H1 (cell line): Measurements from ENCODE around the gene AGBL4. TPM values are rescaled to one million over a fixed set of nuclear protein-coding genes. Genes with fewer than 3 reads are reported as not detected.

Experiments used
- CTCF ChIA-PET: fragments of 300-600 bp; sonication (Branson Sonifier 250); formaldehyde crosslinking; loops from one replicate; lab custom pipeline; 2021; ENCODE audit not compliant: partially characterized antibody; lab: Charles Lee
- POLR2A ChIA-PET: fragments of 300-600 bp; sonication (Branson Sonifier 250); formaldehyde crosslinking; loops from one replicate; lab custom pipeline; 2021; ENCODE audit warnings: inconsistent platforms; ENCODE audit not compliant: partially characterized antibody; lab: Charles Lee
- DNase-seq, 2 experiments: peaks; one replicate each; pipeline versions ENCODE4 v3.0.0 to v3.0.0-alpha.2; 2010 to 2022; ENCODE audit warnings: low spot score in 2 of 2, low read depth in 1 of 2, mixed read lengths in 1 of 2
- FAIRE-seq: peaks from 2 replicates; lab custom pipeline; 2011; peaks lifted over from hg19 to GRCh38; lab: Jason Lieb, UNC
- H2AFZ ChIP-seq: 2 replicates; pipeline ENCODE4 v1.8.1; 2012; ENCODE audit warnings: low read length, inconsistent platforms
- H2AK5ac ChIP-seq: 2 replicates; pipeline ENCODE4 v1.6.1; 2013; ENCODE audit warnings: low read depth, low read length
- H2BK120ac ChIP-seq: replicated peaks from 2 replicates; pipeline ENCODE3; 2013; ENCODE audit warnings: low read depth, low read length, inconsistent platforms
- H2BK12ac ChIP-seq: 2 replicates; pipeline ENCODE4 v1.6.1; 2013; ENCODE audit warnings: low read depth, low read length
- H2BK15ac ChIP-seq: 2 replicates; pipeline ENCODE4 v1.6.1; 2013; ENCODE audit warnings: low read length
- H2BK20ac ChIP-seq: 2 replicates; pipeline ENCODE4 v1.6.1; 2013; ENCODE audit warnings: low read length
- H2BK5ac ChIP-seq: 2 replicates; pipeline ENCODE4 v1.6.1; 2013; ENCODE audit warnings: low read depth, low read length
- H3K14ac ChIP-seq: 2 replicates; pipeline ENCODE4 v1.6.1; 2013; ENCODE audit warnings: inconsistent platforms; ENCODE audit not compliant: insufficient read length
- H3K18ac ChIP-seq: 2 replicates; pipeline ENCODE4 v1.6.1; 2013; ENCODE audit warnings: low read length; ENCODE audit errors: extremely low read depth
- H3K23ac ChIP-seq: 2 replicates; pipeline ENCODE4 v1.6.1; 2013; ENCODE audit warnings: inconsistent platforms; ENCODE audit not compliant: insufficient read length
- H3K23me2 ChIP-seq: 2 replicates; pipeline ENCODE4 v1.6.1; 2013; ENCODE audit warnings: low read depth, low read length
- H3K27ac ChIP-seq: 2 replicates; pipeline ENCODE4 v1.6.1; 2011; ENCODE audit warnings: low read depth, low read length, inconsistent platforms
- H3K27me3 ChIP-seq, 4 experiments: replicated peaks in 1 of 4; 1 replicate in 1 of 4; 2 replicates in 3 of 4; pipeline versions ENCODE4 v1.6.1 to v1.8.1; 2011 to 2013; ENCODE audit warnings: low read length in 3 of 4, mild to moderate bottlenecking in 3 of 4, inconsistent platforms in 2 of 4, mixed read lengths in 2 of 4, moderate library complexity in 1 of 4; ENCODE audit not compliant: control insufficient read depth in 3 of 4, insufficient read depth in 3 of 4; ENCODE audit errors: extremely low read depth in 1 of 4
- H3K36me3 ChIP-seq, 4 experiments: 2 replicates each; pipeline versions ENCODE4 v1.6.1 to v1.8.1; 2011 to 2013; ENCODE audit warnings: mild to moderate bottlenecking in 4 of 4, low read length in 3 of 4, moderate library complexity in 2 of 4, control low read depth in 1 of 4, inconsistent platforms in 1 of 4; ENCODE audit not compliant: insufficient read depth in 4 of 4, control insufficient read depth in 2 of 4
- H3K4ac ChIP-seq: replicated peaks from 2 replicates; pipeline ENCODE3; 2013; ENCODE audit warnings: low read length, low read depth, mixed read lengths, inconsistent platforms; ENCODE audit not compliant: insufficient read length
- H3K4me1 ChIP-seq, 4 experiments: replicated peaks in 1 of 4; 1 replicate in 1 of 4; 2 replicates in 3 of 4; pipeline versions ENCODE4 v1.6.1 to v1.8.1; 2011 to 2013; ENCODE audit warnings: low read length in 3 of 4, inconsistent platforms in 2 of 4, mixed read lengths in 1 of 4; ENCODE audit not compliant: insufficient read depth in 4 of 4, control insufficient read depth in 3 of 4
- H3K4me2 ChIP-seq, 2 experiments: 2 replicates each; pipeline versions ENCODE4 v1.6.1 to v1.8.1; 2011 to 2013; ENCODE audit warnings: low read depth in 2 of 2, low read length in 2 of 2, control low read depth in 1 of 2, inconsistent platforms in 1 of 2, mild to moderate bottlenecking in 1 of 2; ENCODE audit not compliant: insufficient read depth in 1 of 2
- H3K4me3 ChIP-seq, 4 experiments: fragments of 200-600, 300-600 bp in 1 of 4; sonication (generic), shearing (Covaris generic), sonication (Bioruptor Twin) in 1 of 4; 2 replicates each; pipeline versions ENCODE4 v1.5.1 to v1.8.1; 2011 to 2016; ENCODE audit warnings: low read length in 4 of 4, low read depth in 3 of 4, control low read depth in 2 of 4, inconsistent platforms in 2 of 4, mild to moderate bottlenecking in 2 of 4, mixed read lengths in 1 of 4, moderate library complexity in 1 of 4; ENCODE audit not compliant: insufficient read depth in 2 of 4; ENCODE audit errors: extremely low read depth in 1 of 4
- H3K56ac ChIP-seq: replicated peaks from 2 replicates; pipeline ENCODE3; 2013; ENCODE audit warnings: low read depth, mild to moderate bottlenecking, mixed read lengths, low read length, inconsistent platforms; ENCODE audit not compliant: insufficient read length
- H3K79me1 ChIP-seq: 2 replicates; pipeline ENCODE4 v1.6.1; 2013; ENCODE audit warnings: low read depth, low read length, control low read depth
- H3K79me2 ChIP-seq, 2 experiments: 2 replicates each; pipeline versions ENCODE4 v1.6.1 to v1.8.1; 2012 to 2013; ENCODE audit warnings: low read length in 2 of 2, mild to moderate bottlenecking in 2 of 2, inconsistent platforms in 1 of 2; ENCODE audit not compliant: insufficient read depth in 2 of 2, control insufficient read depth in 1 of 2
- H3K9ac ChIP-seq, 4 experiments: replicated peaks in 1 of 4; 1 replicate in 1 of 4; 2 replicates in 3 of 4; pipeline versions ENCODE4 v1.6.1 to v1.8.1; 2011 to 2013; ENCODE audit warnings: low read depth in 3 of 4, low read length in 3 of 4, control low read depth in 2 of 4, mild to moderate bottlenecking in 2 of 4, moderate library complexity in 2 of 4, inconsistent platforms in 1 of 4; ENCODE audit errors: extremely low read depth in 1 of 4
- H3K9me3 ChIP-seq, 2 experiments: 2 replicates each; pipeline versions ENCODE4 v1.6.1 to v1.8.1; 2012 to 2013; ENCODE audit warnings: mild to moderate bottlenecking in 2 of 2, moderate library complexity in 2 of 2, control low read depth in 1 of 2, inconsistent platforms in 1 of 2, low read depth in 1 of 2, low read length in 1 of 2, mixed read lengths in 1 of 2; ENCODE audit not compliant: insufficient read depth in 2 of 2
- H4K20me1 ChIP-seq, 2 experiments: replicated peaks in 1 of 2; 2 replicates each; pipeline versions ENCODE3 to v1.8.1; 2011 to 2013; ENCODE audit warnings: inconsistent platforms in 2 of 2, low read length in 2 of 2, mild to moderate bottlenecking in 1 of 2; ENCODE audit not compliant: insufficient read depth in 2 of 2, control insufficient read depth in 1 of 2
- H4K5ac ChIP-seq: 2 replicates; pipeline ENCODE4 v1.6.1; 2013; ENCODE audit warnings: low read length, low read depth, mixed read lengths, inconsistent platforms; ENCODE audit not compliant: insufficient read length
- H4K8ac ChIP-seq: 2 replicates; pipeline ENCODE4 v1.8.0; 2013; ENCODE audit warnings: mild to moderate bottlenecking, moderate library complexity, low read length, inconsistent platforms; ENCODE audit not compliant: insufficient read depth; ENCODE audit errors: extremely low read depth
- H4K91ac ChIP-seq: replicated peaks from 2 replicates; pipeline ENCODE3; 2013; ENCODE audit warnings: low read length, mixed read lengths, inconsistent platforms; ENCODE audit not compliant: insufficient read length
- BACH1 ChIP-seq: IDR thresholded peaks from 2 replicates; pipeline ENCODE4 v1.6.1; 2012; ENCODE audit warnings: low read length, improper control_type of control experiment
- BRCA1 ChIP-seq: IDR thresholded peaks from 2 replicates; pipeline ENCODE4 v1.6.1; 2012; ENCODE audit warnings: low read depth, low read length, improper control_type of control experiment
- CBX8 ChIP-seq: fragments of 300-800, 300-1000 bp; sonication (generic); IDR thresholded peaks from 2 replicates; pipeline ENCODE4 v1.7.1; 2016; ENCODE audit warnings: low read depth, low read length, borderline replicate concordance
- CHD1 ChIP-seq: IDR thresholded peaks from 2 replicates; pipeline ENCODE4 v1.6.1; 2012; ENCODE audit warnings: low read depth, low read length, improper control_type of control experiment
- CREB1 ChIP-seq: IDR thresholded peaks from 2 replicates; pipeline ENCODE4 v1.6.1; 2012; ENCODE audit warnings: inconsistent platforms
- EZH2 ChIP-seq: fragments of 200-600 bp; sonication (generic); IDR thresholded peaks from 2 replicates; pipeline ENCODE4 v1.7.1; 2012; ENCODE audit warnings: low read depth, mild to moderate bottlenecking, moderate library complexity, low read length, inconsistent platforms; ENCODE audit not compliant: severe bottlenecking
- KDM4A ChIP-seq: IDR thresholded peaks from one replicate; pipeline ENCODE4 v1.7.1; 2012; ENCODE audit warnings: low read depth, mild to moderate bottlenecking, moderate library complexity, low read length, inconsistent platforms; ENCODE audit not compliant: severe bottlenecking
- MAX ChIP-seq: IDR thresholded peaks from 2 replicates; pipeline ENCODE4 v1.6.1; 2012; ENCODE audit warnings: inconsistent platforms
- NRF1 ChIP-seq: IDR thresholded peaks from 2 replicates; pipeline ENCODE4 v1.6.1; 2011; ENCODE audit warnings: mild to moderate bottlenecking, low read depth, low read length, improper control_type of control experiment
- POLR2AphosphoS5 ChIP-seq: IDR thresholded peaks from 2 replicates; pipeline ENCODE4 v1.6.1; 2011; ENCODE audit warnings: low read depth, low read length
- RFX5 ChIP-seq: IDR thresholded peaks from 2 replicates; pipeline ENCODE4 v1.6.1; 2011; ENCODE audit warnings: low read depth, low read length, improper control_type of control experiment, borderline replicate concordance
- SIN3A ChIP-seq, 2 experiments: IDR thresholded peaks in 1 of 2; conservative IDR thresholded peaks in 1 of 2; 2 replicates each; pipeline ENCODE4 v1.6.1; 2011 to 2012; ENCODE audit warnings: low read length in 2 of 2, improper control_type of control experiment in 1 of 2, low read depth in 1 of 2, mild to moderate bottlenecking in 1 of 2
- SIRT6 ChIP-seq: IDR thresholded peaks from one replicate; pipeline ENCODE4 v1.7.1; 2012; ENCODE audit warnings: low read length, inconsistent platforms
- TAF7 ChIP-seq: optimal IDR thresholded peaks from 2 replicates; pipeline ENCODE3; 2011; ENCODE audit warnings: low read depth, mild to moderate bottlenecking, inconsistent platforms, low read length, moderate library complexity, borderline replicate concordance
- TBP ChIP-seq: IDR thresholded peaks from 2 replicates; pipeline ENCODE4 v1.6.1; 2011; ENCODE audit warnings: low read depth, low read length, improper control_type of control experiment
- WGBS, 2 experiments: shearing (Covaris generic) in 1 of 2; methylation state at CpG; one replicate each; pipeline versions ENCODE4 v1.1.6 to v1.1.7; 2013 to 2015; ENCODE audit warnings: low lambda C conversion rate in 2 of 2, mixed read lengths in 2 of 2, inconsistent platforms in 1 of 2, low coverage in 1 of 2, missing lambda C conversion rate in 1 of 2; ENCODE audit not compliant: insufficient replicate concordance in 2 of 2, insufficient coverage in 1 of 2, insufficient read length in 1 of 2; ENCODE audit errors: extremely low coverage in 1 of 2, missing lambda C conversion rate in 1 of 2; 5-methylcytosine and 5-hydroxymethylcytosine counted together
- polyA plus RNA-seq, 7 experiments: library from polyadenylated mRNA; depleted of rRNA in 3 of 7; stranded (reverse) in 5 of 7; unstranded in 2 of 7; fragments of >200 nt in 5 of 7; fragments of 200-250 nt in 2 of 7; gene quantifications; 1 replicate in 5 of 7; 2 replicates in 1 of 7; 4 replicates in 1 of 7; pipeline versions ENCODE4 v1.2.1 to v1.2.3, GENCODE V29; 2011 to 2013; ENCODE audit warnings: missing spikeins in 2 of 7, mixed read lengths in 2 of 7
- total RNA-seq: library from RNA; stranded (reverse); fragmentation: NEBNext Ultra II Directional; extraction: Animal tissue kit (Norgen Biotek cat#: 25700); gene quantifications from 2 replicates; pipeline ENCODE4 v1.2.1, GENCODE V29; 2021

The AGBL4 gene
- total and polyA plus RNA-seq, 2 of the 8 experiments (the other 6 are each of a cell fraction or from before 2014, with no cell fraction given), result 0.41 to 0.45 TPM

DNA sequence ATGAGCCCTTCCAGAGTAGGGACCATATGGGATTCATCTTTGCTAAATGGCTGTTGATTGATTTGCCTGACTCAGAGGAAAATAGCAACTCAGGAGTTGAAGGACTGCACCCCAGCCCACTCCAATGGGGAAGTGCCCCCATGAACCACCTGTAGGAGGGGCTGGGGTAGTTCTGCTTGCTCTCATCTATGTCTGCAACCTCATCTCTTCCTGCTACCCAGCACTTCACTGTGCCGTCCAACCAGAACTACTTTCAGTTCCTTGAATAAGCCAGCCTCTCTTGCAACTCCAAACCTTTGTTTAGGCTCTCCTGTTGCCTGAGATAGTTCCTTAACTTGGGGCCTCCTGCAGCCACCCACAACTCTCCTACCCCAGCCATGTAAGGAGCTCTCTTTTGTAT is 1273.6 kb downstream of the AGBL4 start:
- H3K4me2 ChIP-seq, result no peak overlapping the region
- H4K20me1 ChIP-seq, result no peaks in the 10 kb centered on the region
- H3K79me1 ChIP-seq, result no peaks in the 10 kb centered on the region; the same call in none of the 2 replicates
- ChIA-PET CTCF (interaction anchor here (0.8 to 1.4 kb wide), 3 partner anchors 15 to 178 kb away, joined by 3 to 5 read pairs (median 4); no protein-coding TSS in a partner anchor), POLR2A (no interaction called here)
- no peak overlapping the region for H2AK5ac ChIP-seq
- no peak overlapping the region for H2BK15ac ChIP-seq
- no peak overlapping the region for H3K9ac ChIP-seq
- H3K27me3 ChIP-seq, result no peaks in the 10 kb centered on the region
- no peaks in the 10 kb centered on the region for H3K9me3 ChIP-seq
- H3K79me2 ChIP-seq, result no peaks in the 10 kb centered on the region
- H3K4me3 ChIP-seq, result no peak overlapping the region
- H4K8ac ChIP-seq, result no peak overlapping the region
- no peak overlapping the region for H2BK20ac ChIP-seq
- no peaks in the 10 kb centered on the region for H3K36me3 ChIP-seq
- no peaks in the 10 kb centered on the region; the same call in 1 of the 2 replicates for H3K23me2 ChIP-seq
- FAIRE-seq (no peak), DNase-seq (no peak)
- no peaks in the 10 kb centered on the region for H3K4me1 ChIP-seq
- H2BK12ac ChIP-seq, result no peak overlapping the region
- H3K4ac ChIP-seq, result no peak overlapping the region
- H3K56ac ChIP-seq, result no peak overlapping the region
- H3K18ac ChIP-seq, result no peak overlapping the region
- H4K91ac ChIP-seq, result no peak overlapping the region
- H4K5ac ChIP-seq, result no peak overlapping the region
- no peak overlapping the region for H3K27ac ChIP-seq
- H2BK5ac ChIP-seq, result no peak overlapping the region
- H3K23ac ChIP-seq, result no peak overlapping the region
- no peak overlapping the region for H2AFZ ChIP-seq
- H3K14ac ChIP-seq, result no peak overlapping the region
- H2BK120ac ChIP-seq, result no peak overlapping the region
- 95% methylated on average over 1 of the region's 1 CpG; no CpG with 5 or more reads in 1 of the 2 experiments for WGBS, 2 experiments
- TF ChIP-seq TBP (no peak), RFX5 (no peak), CBX8 (no peak), TAF7 (no peak), SIN3A (conservative IDR thresholded peaks at IDR 0.05 in 1 of 2, IDR thresholded peaks at IDR 0.05 in 1 of 2; ENCODE audit: low read depth in 1 of 2, low read length in 2 of 2) (no peak), NRF1 (no peak), POLR2AphosphoS5 (no peak), BACH1 (no peak), SIRT6 (no peak), MAX (no peak), BRCA1 (no peak), KDM4A (no peak), EZH2 (no peak), CHD1 (no peak), CREB1 (no peak)
